ENCODE data around the gene CASK. TPM values are rescaled to one million over a fixed set of nuclear protein-coding genes. Genes with fewer than 3 reads are reported as not detected.

Gene CASK
- total and polyA plus RNA-seq, 4 experiments from 2014 or later, result 3.8 to 116 (median 68.6) TPM

- intact Hi-C loops (cut with micrococcal nuclease), result no loop called here
- Mint-ChIP-seq H3K4me3 (no peak overlapping the region), H3K4me1 (no peaks in the 10 kb centered on the region)
These were observed 432.9 kb downstream of the CASK start for GRCh38 chrX:41490446-41490845.

GRCh38 chrX:41482154-41482850, 441.1 kb downstream of the CASK start:
- CTCF ChIA-PET (ENCODE audit: partially characterized antibody), result no interaction called here
- Mint-ChIP-seq H3K27ac (no peak overlapping the region), H3K27me3 (no peaks in the 10 kb centered on the region), H3K4me1 (no peaks in the 10 kb centered on the region), H3K36me3 (no peaks in the 10 kb centered on the region), H3K4me3 (no peak overlapping the region), H3K9me3 (peaks cover 0 to 7% (median 0%) of the 10 kb centered on the region in 8 donors)
- Histone ChIP-seq H3K27me3 (ENCODE audit: insufficient read depth, low read length) (no peaks in the 10 kb centered on the region), H3K36me3 (ENCODE audit: insufficient read depth, low read length) (no peaks in the 10 kb centered on the region), H3K4me3 (ENCODE audit: low read length in 2 of 2) (no peak overlapping the region), H3K9me3 (ENCODE audit: control insufficient read depth in 1 of 2, low read length in 2 of 2) (no peaks in the 10 kb centered on the region), H3K4me1 (ENCODE audit: insufficient read depth, low read length) (no peaks in the 10 kb centered on the region), H3K27ac (ENCODE audit: low read depth, low read length) (no peak overlapping the region)
- intact Hi-C loops (cut with micrococcal nuclease), result no loop called here
- DNase-seq, result no peak
- POLR2A ChIA-PET (ENCODE audit: partially characterized antibody), result no interaction called here

More at GRCh38 chrX:41490446-41490845, 432.9 kb downstream of the CASK start:
- ChIA-PET POLR2A (ENCODE audit: partially characterized antibody) (no interaction called here), CTCF (ENCODE audit: partially characterized antibody) (no interaction called here)
- H3K27ac Mint-ChIP-seq, result peak overlapping the region in 1 of 7 donors; percentile 57
- Histone ChIP-seq H3K27ac (ENCODE audit: low read depth, low read length) (no peak overlapping the region), H3K27me3 (ENCODE audit: insufficient read depth, low read length) (no peaks in the 10 kb centered on the region), H3K4me3 (ENCODE audit: low read length in 2 of 2) (no peak overlapping the region), H3K36me3 (ENCODE audit: insufficient read depth, low read length) (no peaks in the 10 kb centered on the region), H3K9me3 (ENCODE audit: control insufficient read depth in 1 of 2, low read length in 2 of 2) (no peaks in the 10 kb centered on the region), H3K4me1 (ENCODE audit: insufficient read depth, low read length) (no peaks in the 10 kb centered on the region)
- no peaks in the 10 kb centered on the region for H3K36me3 Mint-ChIP-seq
- no peaks in the 10 kb centered on the region for H3K27me3 Mint-ChIP-seq
- H3K9me3 Mint-ChIP-seq, result no peaks in the 10 kb centered on the region
- no peak for DNase-seq

- H3K4me1 ChIP-seq (ENCODE audit: insufficient read depth, low read length), result no peaks in the 10 kb centered on the region
- no peaks in the 10 kb centered on the region for H3K4me1 Mint-ChIP-seq
- H3K27me3 ChIP-seq (ENCODE audit: insufficient read depth, low read length), result no peaks in the 10 kb centered on the region
- intact Hi-C loops (cut with micrococcal nuclease), result no loop called here
- H3K27ac Mint-ChIP-seq, result no peak overlapping the region
- no peak overlapping the region for H3K4me3 ChIP-seq (ENCODE audit: low read length in 2 of 2)
- no peak overlapping the region for H3K4me3 Mint-ChIP-seq
- no peaks in the 10 kb centered on the region for H3K9me3 ChIP-seq (ENCODE audit: control insufficient read depth in 1 of 2, low read length in 2 of 2)
- H3K36me3 ChIP-seq (ENCODE audit: insufficient read depth, low read length), result no peaks in the 10 kb centered on the region
- H3K9me3 Mint-ChIP-seq, result peaks cover 0 to 7% (median 0%) of the 10 kb centered on the region in 8 donors
- CTCF ChIA-PET (ENCODE audit: partially characterized antibody), result no interaction called here
- no peaks in the 10 kb centered on the region for H3K36me3 Mint-ChIP-seq
- no peak for DNase-seq
- H3K27me3 Mint-ChIP-seq, result no peaks in the 10 kb centered on the region
- POLR2A ChIA-PET (ENCODE audit: partially characterized antibody), result no interaction called here
- no peak overlapping the region for H3K27ac ChIP-seq (ENCODE audit: low read depth, low read length)
These were observed 441.9 kb downstream of the CASK start for GRCh38 chrX:41481264-41482109.

- Mint-ChIP-seq H3K9me3 (peaks cover 0 to 7% (median 0%) of the 10 kb centered on the region in 8 donors), H3K27me3 (no peaks in the 10 kb centered on the region), H3K4me3 (no peak overlapping the region), H3K36me3 (no peaks in the 10 kb centered on the region), H3K4me1 (no peaks in the 10 kb centered on the region), H3K27ac (no peak overlapping the region)
- ChIA-PET POLR2A (ENCODE audit: partially characterized antibody) (no interaction called here), CTCF (ENCODE audit: partially characterized antibody) (no interaction called here)
- no peak for DNase-seq
- H3K4me1 ChIP-seq (ENCODE audit: insufficient read depth, low read length), result no peaks in the 10 kb centered on the region
- H3K4me3 ChIP-seq (ENCODE audit: low read length in 2 of 2), result no peak overlapping the region
- H3K36me3 ChIP-seq (ENCODE audit: insufficient read depth, low read length), result no peaks in the 10 kb centered on the region
- H3K9me3 ChIP-seq (ENCODE audit: control insufficient read depth in 1 of 2, low read length in 2 of 2), result no peaks in the 10 kb centered on the region
- H3K27me3 ChIP-seq (ENCODE audit: insufficient read depth, low read length), result no peaks in the 10 kb centered on the region
- intact Hi-C loops (cut with micrococcal nuclease), result no loop called here
- no peak overlapping the region for H3K27ac ChIP-seq (ENCODE audit: low read depth, low read length)
These were observed 442.7 kb downstream of the CASK start for GRCh38 chrX:41480508-41481260.

- no peak overlapping the region for H3K27ac Mint-ChIP-seq
- no peak overlapping the region for H3K4me3 ChIP-seq (ENCODE audit: low read length in 2 of 2)
- POLR2A ChIA-PET (ENCODE audit: partially characterized antibody), result no interaction called here
- H3K27me3 Mint-ChIP-seq, result no peaks in the 10 kb centered on the region
- no peak overlapping the region for H3K4me3 Mint-ChIP-seq
- no peaks in the 10 kb centered on the region for H3K4me1 ChIP-seq (ENCODE audit: insufficient read depth, low read length)
- no peak for DNase-seq
- intact Hi-C loops (cut with micrococcal nuclease), result no loop called here
- H3K4me1 Mint-ChIP-seq, result no peaks in the 10 kb centered on the region
- no peaks in the 10 kb centered on the region for H3K36me3 Mint-ChIP-seq
- H3K9me3 Mint-ChIP-seq, result peaks cover 0 to 7% (median 0%) of the 10 kb centered on the region in 8 donors
- H3K27me3 ChIP-seq (ENCODE audit: insufficient read depth, low read length), result no peaks in the 10 kb centered on the region
- H3K9me3 ChIP-seq (ENCODE audit: control insufficient read depth in 1 of 2, low read length in 2 of 2), result no peaks in the 10 kb centered on the region
- no peaks in the 10 kb centered on the region for H3K36me3 ChIP-seq (ENCODE audit: insufficient read depth, low read length)
- H3K27ac ChIP-seq (ENCODE audit: low read depth, low read length), result no peak overlapping the region
- CTCF ChIA-PET (ENCODE audit: partially characterized antibody), result interaction anchor here (0.6 to 1.2 kb wide), 3 partner anchors 21 to 203 kb away, joined by 3 to 4 read pairs (median 3); no protein-coding TSS in a partner anchor
These were observed 444.9 kb downstream of the CASK start for GRCh38 chrX:41478381-41478911.

- Histone ChIP-seq H3K36me3 (ENCODE audit: insufficient read depth, low read length) (no peaks in the 10 kb centered on the region), H3K4me3 (ENCODE audit: low read length in 2 of 2) (no peak overlapping the region), H3K4me1 (ENCODE audit: insufficient read depth, low read length) (no peaks in the 10 kb centered on the region), H3K9me3 (ENCODE audit: control insufficient read depth in 1 of 2, low read length in 2 of 2) (no peaks in the 10 kb centered on the region), H3K27ac (ENCODE audit: low read depth, low read length) (no peak overlapping the region), H3K27me3 (ENCODE audit: insufficient read depth, low read length) (no peaks in the 10 kb centered on the region)
- Mint-ChIP-seq H3K4me3 (no peak overlapping the region), H3K4me1 (no peaks in the 10 kb centered on the region), H3K27ac (no peak overlapping the region), H3K27me3 (no peaks in the 10 kb centered on the region), H3K9me3 (peaks cover 0 to 6% (median 0%) of the 10 kb centered on the region in 8 donors), H3K36me3 (no peaks in the 10 kb centered on the region)
- intact Hi-C loops (cut with micrococcal nuclease), result no loop called here
- POLR2A ChIA-PET (ENCODE audit: partially characterized antibody), result no interaction called here
- no peak for DNase-seq
- CTCF ChIA-PET (ENCODE audit: partially characterized antibody), result no interaction called here
These were observed 447.6 kb downstream of the CASK start for GRCh38 chrX:41475591-41476241.
